Measurements from ENCODE around the gene NECTIN4. TPM values are rescaled to one million over a fixed set of nuclear protein-coding genes. Genes with fewer than 3 reads are reported as not detected.
A peak's percentile ranks its signal among the peaks of the same experiment; 100 is the strongest.

NECTIN4 gene
- total RNA-seq, 1 donor from 2014 or later, result not detected

- Mint-ChIP-seq H3K4me3 (peak overlapping the region; percentile 80), H3K27ac (ENCODE audit: unreplicated experiment) (no peak overlapping the region)
These were observed 40.2 kb downstream of the NECTIN4 start for GRCh38 chr1:161048949-161049722.

DNA sequence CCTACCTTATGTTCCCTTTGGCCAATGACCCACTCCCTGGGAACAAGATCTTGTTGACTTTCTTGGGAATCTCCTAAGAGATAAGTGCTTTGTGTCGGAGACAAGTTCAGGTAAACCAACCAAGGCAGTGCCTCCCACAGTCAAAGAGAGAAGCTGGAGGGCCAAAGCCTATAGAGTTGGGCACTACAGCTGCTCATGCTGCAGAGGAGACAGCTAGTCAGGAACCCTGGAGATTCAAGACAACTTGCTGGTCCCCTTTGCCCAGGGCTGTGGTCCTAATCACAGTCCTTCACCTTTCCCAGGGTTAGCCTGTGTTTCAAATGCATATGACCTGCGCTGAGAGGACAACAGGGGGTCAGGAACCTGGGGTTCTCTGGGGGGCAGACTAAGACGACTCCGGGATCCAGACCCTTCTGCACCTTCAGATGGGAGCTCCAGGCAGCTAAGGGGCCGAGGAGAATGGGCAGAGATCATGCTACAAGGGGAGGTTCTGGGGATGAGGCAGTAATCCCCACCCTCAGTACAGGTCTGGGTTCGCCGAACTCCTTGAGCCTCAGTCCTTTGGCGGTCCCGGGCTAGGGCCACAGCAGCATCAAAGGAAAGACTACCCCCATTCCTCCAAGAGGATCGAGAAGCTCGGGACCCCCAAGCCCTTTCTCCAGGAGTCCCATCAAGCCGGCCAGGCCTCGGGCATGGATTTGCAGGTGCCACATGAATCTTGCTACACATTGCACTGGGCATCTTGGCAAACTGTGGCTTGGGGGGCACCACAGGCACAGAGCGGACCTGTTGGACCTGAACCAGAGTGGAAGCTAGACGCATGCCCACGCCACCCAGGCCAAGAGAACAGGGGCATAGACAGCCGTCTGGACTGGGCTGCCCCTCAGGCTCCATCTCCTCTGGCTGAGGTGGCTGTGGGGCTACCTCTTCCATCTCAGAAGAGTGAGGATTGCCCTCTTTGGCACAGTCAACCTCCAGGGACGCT is 41.6 kb downstream of the NECTIN4 start:
- Mint-ChIP-seq H3K27me3 (ENCODE audit: low read depth) (peaks cover 18% of the 10 kb centered on the region), H3K4me3 (peak overlapping the region; percentile 94), H3K4me1 (peaks cover 26% of the 10 kb centered on the region), H3K9me3 (peaks cover 19% of the 10 kb centered on the region), H3K36me3 (ENCODE audit: low read depth) (peaks cover 31% of the 10 kb centered on the region), H3K27ac (ENCODE audit: unreplicated experiment) (no peak overlapping the region)
- DNase-seq (ENCODE audit: low read depth, low spot score), result no peak
- TF ChIP-seq, protein P1, sequence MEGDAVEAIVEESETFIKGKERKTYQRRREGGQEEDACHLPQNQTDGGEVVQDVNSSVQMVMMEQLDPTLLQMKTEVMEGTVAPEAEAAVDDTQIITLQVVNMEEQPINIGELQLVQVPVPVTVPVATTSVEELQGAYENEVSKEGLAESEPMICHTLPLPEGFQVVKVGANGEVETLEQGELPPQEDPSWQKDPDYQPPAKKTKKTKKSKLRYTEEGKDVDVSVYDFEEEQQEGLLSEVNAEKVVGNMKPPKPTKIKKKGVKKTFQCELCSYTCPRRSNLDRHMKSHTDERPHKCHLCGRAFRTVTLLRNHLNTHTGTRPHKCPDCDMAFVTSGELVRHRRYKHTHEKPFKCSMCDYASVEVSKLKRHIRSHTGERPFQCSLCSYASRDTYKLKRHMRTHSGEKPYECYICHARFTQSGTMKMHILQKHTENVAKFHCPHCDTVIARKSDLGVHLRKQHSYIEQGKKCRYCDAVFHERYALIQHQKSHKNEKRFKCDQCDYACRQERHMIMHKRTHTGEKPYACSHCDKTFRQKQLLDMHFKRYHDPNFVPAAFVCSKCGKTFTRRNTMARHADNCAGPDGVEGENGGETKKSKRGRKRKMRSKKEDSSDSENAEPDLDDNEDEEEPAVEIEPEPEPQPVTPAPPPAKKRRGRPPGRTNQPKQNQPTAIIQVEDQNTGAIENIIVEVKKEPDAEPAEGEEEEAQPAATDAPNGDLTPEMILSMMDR (conservative IDR thresholded peaks at IDR 0.05), result no peak

More at GRCh38 chr1:161048949-161049722, 40.2 kb downstream of the NECTIN4 start:
- TF ChIP-seq, protein P1 (conservative IDR thresholded peaks at IDR 0.05), result no peak
- DNase-seq (ENCODE audit: low read depth, low spot score), result no peak
- peaks cover 23% of the 10 kb centered on the region for H3K27me3 Mint-ChIP-seq (ENCODE audit: low read depth)
- peaks cover 21% of the 10 kb centered on the region for H3K4me1 Mint-ChIP-seq
- H3K9me3 Mint-ChIP-seq, result peaks cover 19% of the 10 kb centered on the region
- peaks cover 30% of the 10 kb centered on the region for H3K36me3 Mint-ChIP-seq (ENCODE audit: low read depth)

DNA sequence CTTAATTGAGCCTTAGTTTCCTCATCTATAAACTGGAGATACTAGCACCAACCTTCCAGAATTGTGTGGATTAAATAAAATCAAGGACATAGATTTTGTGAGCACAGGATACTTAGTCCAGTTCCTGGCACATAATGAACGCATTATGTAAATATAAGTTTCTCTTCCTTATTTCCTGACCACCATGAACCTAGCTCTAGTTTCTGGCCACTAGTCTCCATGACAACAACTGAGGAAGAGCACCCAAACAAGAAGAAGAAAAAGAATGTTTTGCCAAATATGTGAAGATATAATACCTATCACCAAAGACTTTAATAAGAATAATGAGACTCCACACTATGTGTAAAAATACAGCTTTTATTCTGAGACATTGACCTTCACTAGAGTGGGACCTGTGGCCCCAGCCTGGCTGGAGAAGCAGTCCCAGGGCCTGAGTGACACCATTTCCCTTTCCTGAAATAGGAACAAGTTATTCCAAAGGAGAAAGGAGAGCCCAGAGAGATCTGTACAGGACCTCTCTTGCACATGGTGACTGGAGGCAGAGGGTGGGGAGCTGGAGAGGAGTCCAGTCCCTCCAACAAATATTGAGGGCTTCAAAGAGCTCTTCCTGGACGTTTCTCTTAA is 42.6 kb downstream of the NECTIN4 start:
- Mint-ChIP-seq H3K27ac (ENCODE audit: unreplicated experiment) (no peak overlapping the region), H3K9me3 (peaks cover 17% of the 10 kb centered on the region), H3K36me3 (ENCODE audit: low read depth) (peaks cover 34% of the 10 kb centered on the region), H3K27me3 (ENCODE audit: low read depth) (peaks cover 18% of the 10 kb centered on the region), H3K4me1 (peaks cover 27% of the 10 kb centered on the region), H3K4me3 (peak overlapping the region; percentile 94)
- DNase-seq (ENCODE audit: low read depth, low spot score), result no peak
- TF ChIP-seq, protein P1 (conservative IDR thresholded peaks at IDR 0.05), result no peak

DNA sequence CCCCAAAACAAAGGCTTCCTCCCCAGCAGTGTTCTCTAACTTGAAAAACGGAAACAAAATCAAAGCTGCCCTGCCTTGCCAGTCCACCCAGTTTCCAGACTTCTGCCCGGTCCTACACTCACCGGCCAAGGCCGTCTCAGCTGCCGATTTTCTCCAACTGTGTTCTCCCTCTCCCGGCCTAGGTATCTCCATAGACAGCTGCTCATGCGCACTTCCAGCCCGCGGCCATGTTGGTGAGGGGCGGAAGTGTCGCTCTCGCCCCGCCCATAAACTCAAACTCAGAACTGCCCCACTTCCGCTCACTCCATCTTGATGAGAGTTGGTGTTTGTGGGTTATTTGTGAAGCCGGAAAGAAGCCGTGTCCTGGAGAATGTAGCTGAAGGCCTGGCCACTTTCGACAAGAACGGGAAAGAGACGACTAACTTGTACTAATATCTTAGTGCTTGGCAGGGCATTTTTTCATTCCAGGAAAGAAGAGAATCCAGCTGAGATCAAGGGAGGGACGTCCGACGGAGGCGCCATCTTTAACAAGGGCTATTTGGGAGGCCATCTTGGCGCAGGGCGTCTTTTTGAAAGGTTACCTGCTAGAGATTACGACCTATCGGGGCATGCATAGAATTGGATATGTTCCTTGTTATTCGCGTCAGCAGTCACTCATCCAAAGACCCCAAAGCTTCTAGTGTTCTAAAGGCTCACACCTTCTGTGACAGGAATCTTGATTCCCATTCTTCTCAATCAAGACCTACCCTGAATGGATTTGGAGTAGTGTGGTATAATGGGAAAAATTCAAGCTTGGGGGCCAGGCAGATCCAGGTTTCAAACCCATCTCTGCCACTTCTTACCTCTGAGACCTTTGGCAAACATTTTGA is 43.4 kb downstream of the NECTIN4 start, which contains the start of gene USF1:
USF1 (minus strand) TSS at position 242 of the 869 bp plus-strand sequence. CDS start 2,702 bp downstream, outside the sequence.
- TF ChIP-seq, protein P1 (conservative IDR thresholded peaks at IDR 0.05), result no peak
- Mint-ChIP-seq H3K36me3 (ENCODE audit: low read depth) (peaks cover 37% of the 10 kb centered on the region), H3K27ac (ENCODE audit: unreplicated experiment) (peak within 1 kb of the TSS; percentile 99), H3K27me3 (ENCODE audit: low read depth) (peaks cover 18% of the 10 kb centered on the region), H3K4me1 (peaks cover 27% of the 10 kb centered on the region), H3K9me3 (peaks cover 17% of the 10 kb centered on the region), H3K4me3 (peak within 1 kb of the TSS; percentile 94)
- peak; percentile 87 for DNase-seq (ENCODE audit: low read depth, low spot score)
